Transverse colon (tissue), 4 donors: ENCODE data around the gene AK9. TPM values are rescaled to one million over a fixed set of nuclear protein-coding genes. Genes with fewer than 3 reads are reported as not detected.

Experiments
- DNase-seq: peaks from one replicate; pipeline ENCODE4 v3.0.0-alpha.2; 2019
- H3K27ac ChIP-seq, 4 donors: fragments of 200-600 bp; sonication (generic); 2 replicates each; pipeline ENCODE4 v1.5.1; 2016 to 2018; ENCODE audit warnings: inconsistent platforms in 4 of 4
- H3K27me3 ChIP-seq: fragments of 200-600 bp; sonication (generic); 2 replicates; pipeline ENCODE4 v1.5.1; 2017; ENCODE audit warnings: inconsistent platforms
- H3K36me3 ChIP-seq, 4 donors: fragments of 200-600 bp; sonication (generic); 2 replicates each; pipeline ENCODE4 v1.5.1; 2017 to 2019; ENCODE audit warnings: inconsistent platforms in 4 of 4
- H3K4me1 ChIP-seq, 4 donors: fragments of 200-600 bp; sonication (generic); 2 replicates each; pipeline ENCODE4 v1.5.1; 2017 to 2020; ENCODE audit warnings: inconsistent platforms in 4 of 4
- H3K4me3 ChIP-seq, 4 donors: fragments of 200-600 bp; sonication (generic); 1 replicate in 1 of 4; 2 replicates in 3 of 4; pipeline versions ENCODE4 v1.5.1 to v1.6.1; 2017 to 2019; ENCODE audit warnings: inconsistent platforms in 4 of 4
- H3K9me3 ChIP-seq, 2 donors: fragments of 200-600 bp; sonication (generic); 2 replicates each; pipeline ENCODE4 v1.5.1; 2017 to 2019; ENCODE audit warnings: inconsistent platforms in 2 of 2
- CTCF ChIP-seq, 5 experiments: fragments of 200-600 bp in 3 of 5; fragments of 450-650 bp in 2 of 5; sonication (generic) in 3 of 5; IDR thresholded peaks; 1 replicate in 2 of 5; 2 replicates in 3 of 5; pipeline ENCODE4 v1.5.1; 2016 to 2017; ENCODE audit warnings: antibody characterized with exemption in 5 of 5, inconsistent platforms in 3 of 5, mild to moderate bottlenecking in 2 of 5, moderate library complexity in 1 of 5
- EP300 ChIP-seq: sonication (generic); formaldehyde crosslinking; IDR thresholded peaks from one replicate; pipeline ENCODE4 v1.6.1; 2017; ENCODE audit warnings: antibody characterized with exemption, low read depth
- POLR2A ChIP-seq: fragments of 450-650 bp; IDR thresholded peaks from one replicate; pipeline ENCODE4 v1.6.1; 2016; ENCODE audit warnings: antibody characterized with exemption, mild to moderate bottlenecking, moderate library complexity
- POLR2AphosphoS5 ChIP-seq, 3 donors: sonication (generic); formaldehyde crosslinking; IDR thresholded peaks; one replicate each; pipeline ENCODE4 v1.6.1; 2016; ENCODE audit warnings: antibody characterized with exemption in 3 of 3
- WGBS, 2 donors: methylation state at CpG; one replicate each; pipeline ENCODE4 v1.1.5; 2018; ENCODE audit warnings: low coverage in 1 of 2; 5-methylcytosine and 5-hydroxymethylcytosine counted together
- in situ Hi-C, 4 donors: fragments of 200-750 bp; cut with MboI; loops; one replicate each; pipeline versions ENCODE4 v1.15.0 to v1.15.1; 2017; ENCODE audit warnings: low sequenced_read_pairs in 3 of 4, low pct_ligation_motif_present in 1 of 4, low pct_unique_long_range_greater_than_20kb in 1 of 4
- intact Hi-C: fragments of 100-400 bp; cut with DNase I; formaldehyde crosslinking; loops from one replicate; pipeline ENCODE4 v1.15.1; 2023; ENCODE audit warnings: low total_unique reads
- total RNA-seq, 4 donors: library from RNA; depleted of rRNA; stranded (reverse); fragments of >200 nt; gene quantifications; one replicate each; pipeline ENCODE4 v1.1.0, GENCODE V29; 2016

Gene AK9
- total RNA-seq, 4 donors from 2014 or later = 12.0 to 32.0 (median 23.2) TPM

GRCh38 chr6:109484122-109484521 lies 206.9 kb downstream of the AK9 start:
- peak overlapping the region; percentile 88 to 95 (median 92) for H3K27ac ChIP-seq
- 60 to 82% methylated on average over 3 of the region's 3 CpGs for WGBS, 2 donors
- in situ Hi-C loops = no loop called here
- intact Hi-C loops = loop anchor here (5.0 kb wide), 1 partner anchor 1528 kb away; no protein-coding TSS in a partner anchor
- H3K4me3 ChIP-seq = peak overlapping the region in 2 of 4 donors; percentile 97 to 99
- no peak for DNase-seq
- no peaks in the 10 kb centered on the region for H3K36me3 ChIP-seq
- H3K4me1 ChIP-seq = peaks cover 17 to 44% (median 29%) of the 10 kb centered on the region in 4 donors
- TF ChIP-seq CTCF (IDR thresholded peaks at IDR 0.05) = no peak
- no peak for TF ChIP-seq EP300
- TF ChIP-seq POLR2A = no peak
- TF ChIP-seq POLR2AphosphoS5 (IDR thresholded peaks at IDR 0.05) = no peak
- no peaks in the 10 kb centered on the region for H3K9me3 ChIP-seq
- no peaks in the 10 kb centered on the region for H3K27me3 ChIP-seq

GRCh38 chr6:109483735-109484057 lies 207.3 kb downstream of the AK9 start:
- peak overlapping the region; percentile 7 to 99 (median 84) for H3K4me3 ChIP-seq
- intact Hi-C loops (loop anchor here (5.0 kb wide), 1 partner anchor 1529 kb away; no protein-coding TSS in a partner anchor), in situ Hi-C loops (no loop called here)
- H3K36me3 ChIP-seq = no peaks in the 10 kb centered on the region
- H3K27ac ChIP-seq = peak overlapping the region; percentile 88 to 95 (median 92)
- WGBS, 2 donors = 0 to 3% methylated on average over 4 to 6 of the region's 6 CpGs
- H3K4me1 ChIP-seq = peaks cover 20 to 48% (median 31%) of the 10 kb centered on the region in 4 donors
- H3K27me3 ChIP-seq = no peaks in the 10 kb centered on the region
- H3K9me3 ChIP-seq = no peaks in the 10 kb centered on the region
- no peak for TF ChIP-seq CTCF (IDR thresholded peaks at IDR 0.05)
- no peak for TF ChIP-seq POLR2A
- no peak for TF ChIP-seq POLR2AphosphoS5 (IDR thresholded peaks at IDR 0.05)
- TF ChIP-seq EP300 = no peak
- DNase-seq = no peak

GRCh38 chr6:109482905-109483734 lies 207.9 kb downstream of the AK9 start, which contains the start of gene ZBTB24:
Gene ZBTB24, minus strand, starts transcription at chr6:109483219. Its CDS starts 1,193 bp downstream, at chr6:109482026.
- no peaks in the 10 kb centered on the region for H3K36me3 ChIP-seq
- WGBS, 2 donors = 0% methylated on average over 42 of the region's 97 CpGs; no CpG with 5 or more reads in 1 of the 2 donors
- H3K27me3 ChIP-seq = no peaks in the 10 kb centered on the region
- in situ Hi-C loops (no loop called here), intact Hi-C loops (loop anchor here (5.0 kb wide), 1 partner anchor 1529 kb away; no protein-coding TSS in a partner anchor)
- TF ChIP-seq CTCF (IDR thresholded peaks at IDR 0.05) (peak in 1 of 5 experiments; percentile 7), POLR2A (peak; percentile 55), POLR2AphosphoS5 (IDR thresholded peaks at IDR 0.05) (peak; percentile 68 to 88 (median 88)), EP300 (no peak)
- peak within 1 kb of the TSS; percentile 71 to 99 (median 90) for H3K4me3 ChIP-seq
- H3K9me3 ChIP-seq = no peaks in the 10 kb centered on the region
- H3K4me1 ChIP-seq = peaks cover 21 to 54% (median 33%) of the 10 kb centered on the region in 4 donors
- peak within 1 kb of the TSS; percentile 88 to 95 (median 92) for H3K27ac ChIP-seq
- DNase-seq = peak; percentile 94

GRCh38 chr6:109480993-109481480 lies 210.0 kb downstream of the AK9 start:
- Histone ChIP-seq H3K4me1 (peaks cover 21 to 67% (median 39%) of the 10 kb centered on the region in 4 donors), H3K36me3 (no peaks in the 10 kb centered on the region), H3K27ac (no peak overlapping the region), H3K9me3 (no peaks in the 10 kb centered on the region), H3K27me3 (no peaks in the 10 kb centered on the region), H3K4me3 (peak overlapping the region in 1 of 4 donors; percentile 19)
- intact Hi-C loops = loop anchor here (5.0 kb wide), 1 partner anchor 1531 kb away; no protein-coding TSS in a partner anchor
- WGBS, 2 donors = 92 to 98% methylated on average over 5 to 7 of the region's 7 CpGs
- no peak for DNase-seq
- no peak for TF ChIP-seq POLR2A
- TF ChIP-seq CTCF (IDR thresholded peaks at IDR 0.05) = no peak
- TF ChIP-seq EP300 = no peak
- no peak for TF ChIP-seq POLR2AphosphoS5 (IDR thresholded peaks at IDR 0.05)
- in situ Hi-C loops = no loop called here
